AG04449 (cell line): ENCODE data around the gene HNRNPUL1.
A peak's percentile ranks its signal among the peaks of the same experiment; 100 is the strongest.

Source experiments
- CTCF ChIA-PET: fragments of 350-600 bp; formaldehyde crosslinking; extraction: SDS; loops from one replicate; lab custom pipeline; 2021; ENCODE audit warnings: antibody characterized with exemption; lab: Yijun Ruan, JAX
- POLR2A ChIA-PET: fragments of 400-600, 350-600 bp; formaldehyde crosslinking; extraction: SDS; loops from one replicate; lab custom pipeline; 2020; ENCODE audit warnings: antibody characterized with exemption, inconsistent platforms; lab: Yijun Ruan, JAX
- DNase-seq: peaks from one replicate; pipeline ENCODE4 v3.0.0-alpha.2; 2010; ENCODE audit warnings: low read depth, low spot score
- H3K4me3 ChIP-seq: 2 replicates; pipeline ENCODE4 v1.5.1; 2011; ENCODE audit warnings: low read depth, mild to moderate bottlenecking, control low read depth, low read length
- TF ChIP-seq, protein P1 (sequence below): IDR thresholded peaks from one replicate; pipeline ENCODE4 v1.5.1; 2011; ENCODE audit warnings: mild to moderate bottlenecking, moderate library complexity, low read length, control low read depth, inconsistent platforms; ENCODE audit not compliant: insufficient read depth; ENCODE audit errors: missing control alignments

Gene HNRNPUL1

GRCh38 chr19:41265395-41266153, 1.4 kb downstream of the HNRNPUL1 start:
- no peak for DNase-seq
- TF ChIP-seq, protein P1, sequence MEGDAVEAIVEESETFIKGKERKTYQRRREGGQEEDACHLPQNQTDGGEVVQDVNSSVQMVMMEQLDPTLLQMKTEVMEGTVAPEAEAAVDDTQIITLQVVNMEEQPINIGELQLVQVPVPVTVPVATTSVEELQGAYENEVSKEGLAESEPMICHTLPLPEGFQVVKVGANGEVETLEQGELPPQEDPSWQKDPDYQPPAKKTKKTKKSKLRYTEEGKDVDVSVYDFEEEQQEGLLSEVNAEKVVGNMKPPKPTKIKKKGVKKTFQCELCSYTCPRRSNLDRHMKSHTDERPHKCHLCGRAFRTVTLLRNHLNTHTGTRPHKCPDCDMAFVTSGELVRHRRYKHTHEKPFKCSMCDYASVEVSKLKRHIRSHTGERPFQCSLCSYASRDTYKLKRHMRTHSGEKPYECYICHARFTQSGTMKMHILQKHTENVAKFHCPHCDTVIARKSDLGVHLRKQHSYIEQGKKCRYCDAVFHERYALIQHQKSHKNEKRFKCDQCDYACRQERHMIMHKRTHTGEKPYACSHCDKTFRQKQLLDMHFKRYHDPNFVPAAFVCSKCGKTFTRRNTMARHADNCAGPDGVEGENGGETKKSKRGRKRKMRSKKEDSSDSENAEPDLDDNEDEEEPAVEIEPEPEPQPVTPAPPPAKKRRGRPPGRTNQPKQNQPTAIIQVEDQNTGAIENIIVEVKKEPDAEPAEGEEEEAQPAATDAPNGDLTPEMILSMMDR, result no peak
- POLR2A ChIA-PET, result interaction anchor here (0.8 to 1.4 kb wide), 4 partner anchors 39 to 68 kb away, joined by 3 to 5 read pairs (median 4); partner anchors contain the start of gene AXL
- CTCF ChIA-PET, result interaction anchor here (1.0 to 14.0 kb wide), 8 partner anchors 9 to 86 kb away, joined by 3 to 205 read pairs (median 6); no protein-coding TSS in a partner anchor
- H3K4me3 ChIP-seq, result peak overlapping the region; percentile 87

DNA sequence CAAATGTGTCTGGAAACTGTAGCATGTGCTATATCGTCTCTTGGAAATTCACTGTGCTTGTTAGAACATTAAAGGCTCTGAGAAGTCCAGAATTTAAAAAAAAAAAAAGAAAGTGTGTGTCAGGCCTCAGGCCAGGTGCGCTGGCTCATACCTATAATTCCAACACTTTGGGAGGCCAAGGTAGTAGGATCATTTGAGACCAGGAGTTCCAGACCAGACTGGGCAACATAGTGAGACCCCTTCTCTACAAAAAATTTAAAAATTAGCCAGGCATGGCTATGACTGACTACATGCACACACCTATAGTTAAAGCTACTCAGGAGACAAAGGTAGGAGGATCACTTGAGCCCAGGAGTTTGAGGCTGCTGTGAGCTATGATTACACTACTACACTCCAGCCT, 4.9 kb downstream of the HNRNPUL1 start:
- no peak for DNase-seq
- H3K4me3 ChIP-seq, result no peak overlapping the region
- ChIA-PET POLR2A (interaction anchor here (0.7 to 1.2 kb wide), 2 partner anchors 10 to 140 kb away, joined by 3 to 6 read pairs; no protein-coding TSS in a partner anchor), CTCF (interaction anchor here (1.3 to 14.0 kb wide), 4 partner anchors 32 to 63 kb away, joined by 3 to 205 read pairs (median 7); no protein-coding TSS in a partner anchor)
- TF ChIP-seq, protein P1, result no peak

DNA sequence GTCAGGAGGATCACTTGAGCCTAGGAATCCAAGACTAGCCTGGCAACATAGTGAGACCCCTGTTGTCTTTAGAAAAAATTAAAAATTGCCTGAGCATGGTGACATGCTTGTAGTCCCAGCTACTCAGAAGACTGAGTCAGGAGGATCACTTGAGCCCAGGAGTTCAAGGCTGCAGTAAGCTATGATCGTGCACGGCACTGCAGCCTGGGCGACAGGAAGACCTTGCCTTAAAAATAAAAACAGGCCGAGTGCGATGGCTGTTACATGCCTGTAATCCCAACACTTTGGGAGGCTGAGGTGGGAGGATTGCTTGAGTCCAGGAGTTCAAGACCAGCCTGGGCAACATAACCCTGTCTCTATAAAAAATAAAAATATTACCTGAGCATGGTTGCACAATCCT, 5.4 kb downstream of the HNRNPUL1 start:
- CTCF ChIA-PET, result interaction anchor here (1.3 to 14.0 kb wide), 3 partner anchors 31 to 63 kb away, joined by 3 to 205 read pairs (median 5); no protein-coding TSS in a partner anchor
- no peak overlapping the region for H3K4me3 ChIP-seq
- DNase-seq, result no peak
- TF ChIP-seq, protein P1, result no peak
- POLR2A ChIA-PET, result interaction anchor here (1.2 kb wide), 1 partner anchor 10 kb away, joined by 3 read pairs; no protein-coding TSS in a partner anchor

DNA sequence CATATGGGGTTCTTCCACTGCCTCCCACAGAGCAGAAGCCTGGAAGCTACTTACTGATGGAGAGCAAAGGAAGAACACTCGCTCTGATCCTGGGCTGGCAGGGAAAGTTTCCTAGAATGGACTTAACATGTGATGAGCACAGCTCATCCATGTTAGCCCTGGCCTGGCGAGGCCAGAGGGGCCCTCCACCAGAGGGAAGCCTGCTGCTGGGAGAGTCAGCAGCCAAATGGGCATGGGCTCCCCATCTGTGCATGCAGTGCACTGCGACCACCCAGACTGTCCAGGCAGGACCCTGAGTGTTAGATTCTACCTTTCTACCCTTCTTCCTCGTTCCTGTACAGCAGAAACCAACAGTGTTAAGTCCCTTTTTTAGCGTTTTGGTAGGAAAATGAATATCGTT, 8.9 kb downstream of the HNRNPUL1 start:
- TF ChIP-seq, protein P1, result no peak
- ChIA-PET CTCF (interaction anchor here (0.6 to 2.6 kb wide), 2 partner anchors 35 to 47 kb away, joined by 3 to 17 read pairs; no protein-coding TSS in a partner anchor), POLR2A (interaction anchor here (1.0 kb wide), 1 partner anchor 9 kb away, joined by 3 read pairs; the partner anchor contains the start of gene HNRNPUL1)
- DNase-seq, result no peak
- H3K4me3 ChIP-seq, result no peak overlapping the region

- no peak overlapping the region for H3K4me3 ChIP-seq
- CTCF ChIA-PET, result interaction anchor here (0.8 to 2.1 kb wide), 5 partner anchors 9 to 70 kb away, joined by 3 to 6 read pairs (median 4); no protein-coding TSS in a partner anchor
- POLR2A ChIA-PET, result no interaction called here
- DNase-seq, result no peak
- TF ChIP-seq, protein P1, result no peak
Observed at GRCh38 chr19:41274802-41275201, 10.6 kb downstream of the HNRNPUL1 start.

DNA sequence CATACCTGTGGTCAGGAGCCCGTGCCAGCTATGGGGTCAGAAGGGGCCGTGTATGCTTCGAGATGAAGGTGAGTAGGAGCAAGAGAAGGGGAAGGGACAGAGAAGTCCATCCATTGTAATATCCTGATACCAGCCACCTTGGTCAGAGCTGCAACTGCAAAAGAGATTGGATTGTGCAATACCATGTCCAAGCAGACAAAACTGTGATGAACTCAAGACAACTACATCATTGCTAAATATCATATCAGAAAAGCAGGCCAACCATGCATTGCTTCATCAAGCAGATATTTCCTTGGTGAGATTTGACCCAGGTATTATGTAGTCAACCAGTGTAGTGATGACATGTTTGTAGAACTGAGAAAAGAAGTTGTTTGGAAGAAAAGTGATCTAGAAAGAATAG, 12.1 kb downstream of the HNRNPUL1 start:
- DNase-seq, result no peak
- TF ChIP-seq, protein P1, result no peak
- H3K4me3 ChIP-seq, result no peak overlapping the region
- POLR2A ChIA-PET, result no interaction called here
- CTCF ChIA-PET, result interaction anchor here (1.2 to 4.3 kb wide), 4 partner anchors 11 to 72 kb away, joined by 3 to 20 read pairs (median 7); partner anchors contain the start of gene HNRNPUL1
